Measurements from ENCODE around the gene MPZL1.

DNA sequence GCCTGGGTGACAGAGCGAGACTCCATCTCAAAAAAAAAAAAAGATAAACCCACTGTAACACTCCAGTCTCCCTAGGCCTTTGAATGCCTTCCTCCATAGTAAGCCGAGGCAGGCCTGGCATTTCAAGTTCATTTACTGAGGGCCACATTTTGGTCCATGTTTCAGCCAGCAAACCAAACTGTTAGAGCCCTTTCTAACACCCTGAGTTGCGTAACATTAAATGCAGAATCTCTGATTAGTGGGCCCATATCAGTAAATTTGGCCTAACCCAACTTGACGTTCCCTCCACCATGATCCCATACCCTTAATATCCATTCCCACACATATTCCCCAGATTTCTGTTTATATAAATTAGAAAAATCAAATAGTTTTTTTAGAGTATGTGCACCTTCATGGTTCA is 12.4 kb downstream of the MPZL1 start:
- TF ChIP-seq HDAC6 (IDR thresholded peaks at IDR 0.05; ENCODE audit: low read depth, low read length) (no peak), CREB1 (IDR thresholded peaks at IDR 0.05) (no peak), GABPA (IDR thresholded peaks at IDR 0.05; ENCODE audit: borderline replicate concordance, insufficient read depth, low read length) (no peak), RFX5 (IDR thresholded peaks at IDR 0.05; ENCODE audit: borderline replicate concordance, low read depth, low read length) (no peak), NANOG (IDR thresholded peaks at IDR 0.05; ENCODE audit: insufficient read depth, low read depth, low read length, poor library complexity, severe bottlenecking) (no peak), TEAD4 (IDR thresholded peaks at IDR 0.05; ENCODE audit: low read depth, low read length) (no peak), POLR2A (IDR thresholded peaks at IDR 0.05; ENCODE audit: control extremely low read depth in 1 of 2, low read depth in 2 of 2, low read length in 2 of 2) (no peak), EP300 (IDR thresholded peaks at IDR 0.05; ENCODE audit: borderline replicate concordance in 1 of 2, low read depth in 2 of 2, low read length in 2 of 2) (no peak), SP2 (IDR thresholded peaks at IDR 0.05; ENCODE audit: low read length) (no peak)
- TF ChIP-seq, protein P1, sequence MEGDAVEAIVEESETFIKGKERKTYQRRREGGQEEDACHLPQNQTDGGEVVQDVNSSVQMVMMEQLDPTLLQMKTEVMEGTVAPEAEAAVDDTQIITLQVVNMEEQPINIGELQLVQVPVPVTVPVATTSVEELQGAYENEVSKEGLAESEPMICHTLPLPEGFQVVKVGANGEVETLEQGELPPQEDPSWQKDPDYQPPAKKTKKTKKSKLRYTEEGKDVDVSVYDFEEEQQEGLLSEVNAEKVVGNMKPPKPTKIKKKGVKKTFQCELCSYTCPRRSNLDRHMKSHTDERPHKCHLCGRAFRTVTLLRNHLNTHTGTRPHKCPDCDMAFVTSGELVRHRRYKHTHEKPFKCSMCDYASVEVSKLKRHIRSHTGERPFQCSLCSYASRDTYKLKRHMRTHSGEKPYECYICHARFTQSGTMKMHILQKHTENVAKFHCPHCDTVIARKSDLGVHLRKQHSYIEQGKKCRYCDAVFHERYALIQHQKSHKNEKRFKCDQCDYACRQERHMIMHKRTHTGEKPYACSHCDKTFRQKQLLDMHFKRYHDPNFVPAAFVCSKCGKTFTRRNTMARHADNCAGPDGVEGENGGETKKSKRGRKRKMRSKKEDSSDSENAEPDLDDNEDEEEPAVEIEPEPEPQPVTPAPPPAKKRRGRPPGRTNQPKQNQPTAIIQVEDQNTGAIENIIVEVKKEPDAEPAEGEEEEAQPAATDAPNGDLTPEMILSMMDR (IDR thresholded peaks at IDR 0.05; ENCODE audit: control extremely low read depth in 1 of 3, insufficient read depth in 1 of 3, low read depth in 1 of 3, low read length in 3 of 3), result no peak
- TF ChIP-seq, protein P2, sequence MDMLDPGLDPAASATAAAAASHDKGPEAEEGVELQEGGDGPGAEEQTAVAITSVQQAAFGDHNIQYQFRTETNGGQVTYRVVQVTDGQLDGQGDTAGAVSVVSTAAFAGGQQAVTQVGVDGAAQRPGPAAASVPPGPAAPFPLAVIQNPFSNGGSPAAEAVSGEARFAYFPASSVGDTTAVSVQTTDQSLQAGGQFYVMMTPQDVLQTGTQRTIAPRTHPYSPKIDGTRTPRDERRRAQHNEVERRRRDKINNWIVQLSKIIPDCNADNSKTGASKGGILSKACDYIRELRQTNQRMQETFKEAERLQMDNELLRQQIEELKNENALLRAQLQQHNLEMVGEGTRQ (IDR thresholded peaks at IDR 0.05; ENCODE audit: low read length), result no peak
